B cell (primary cell): Measurements from ENCODE around the gene ALMS1.

Experiments used
- CTCF ChIP-seq: fragments of 200-600 bp; IDR thresholded peaks from one replicate; pipeline ENCODE4 v1.8.0; 2022; ENCODE audit warnings: antibody characterized with exemption, mild to moderate bottlenecking
- EZH2 ChIP-seq: IDR thresholded peaks from 2 replicates; pipeline ENCODE4 v1.6.1; 2012; ENCODE audit warnings: borderline replicate concordance, low read depth, mild to moderate bottlenecking, moderate library complexity, low read length; ENCODE audit not compliant: insufficient read depth, poor library complexity, severe bottlenecking

GRCh38 chr2:73341039-73341438 lies 44.6 kb upstream of the ALMS1 start:
- no peak for TF ChIP-seq CTCF
- TF ChIP-seq EZH2: no peak
